IMR-90 (cell line): ENCODE data around the gene NADSYN1. TPM values are rescaled to one million over a fixed set of nuclear protein-coding genes. Genes with fewer than 3 reads are reported as not detected.

Source experiments
- ATAC-seq: fragments of 200-7000 bp; cut with Tn5 transposase; 2 replicates; pipeline ENCODE4 v1.9.1; 2020; ENCODE audit warnings: low read depth, mild to moderate bottlenecking, moderate library complexity
- BruUV-seq: library from RNA; stranded (reverse); fragments of 400-500 nt; replicated peaks from 2 replicates; lab custom pipeline; 2021; lab: Mats Ljungman, UMichigan
- CTCF ChIA-PET: fragments of 300-600 bp; formaldehyde crosslinking; extraction: SDS; loops from one replicate; lab custom pipeline; 2021; ENCODE audit warnings: antibody characterized with exemption; lab: Yijun Ruan, JAX
- POLR2A ChIA-PET: fragments of 300-600 bp; sonication (Branson Sonifier 250); formaldehyde crosslinking; loops from one replicate; lab custom pipeline; 2022; ENCODE audit warnings: antibody characterized with exemption; ENCODE audit not compliant: unreplicated experiment; lab: Charles Lee
- DNase-seq: peaks from one replicate; pipeline ENCODE4 v3.0.0; 2013
- H2AFZ ChIP-seq: replicated peaks from 2 replicates; pipeline ENCODE3; 2013; ENCODE audit warnings: low read length, mild to moderate bottlenecking; ENCODE audit not compliant: poor library complexity
- H2AK5ac ChIP-seq: 2 replicates; pipeline ENCODE4 v1.6.1; 2013; ENCODE audit warnings: low read depth, low read length, inconsistent platforms
- H2AK9ac ChIP-seq: replicated peaks from 2 replicates; pipeline ENCODE3; 2013; ENCODE audit warnings: mild to moderate bottlenecking, low read depth, low read length, moderate library complexity; ENCODE audit not compliant: poor library complexity
- H2BK120ac ChIP-seq: 2 replicates; pipeline ENCODE4 v1.6.1; 2013; ENCODE audit warnings: low read depth, low read length, inconsistent platforms
- H2BK15ac ChIP-seq: 3 replicates; pipeline ENCODE4 v1.6.1; 2013; ENCODE audit warnings: low read depth, low read length, inconsistent platforms
- H2BK20ac ChIP-seq: 2 replicates; pipeline ENCODE4 v1.6.1; 2013; ENCODE audit warnings: low read depth, mild to moderate bottlenecking, inconsistent platforms, low read length, moderate library complexity
- H2BK5ac ChIP-seq: 2 replicates; pipeline ENCODE4 v1.6.1; 2013; ENCODE audit warnings: mild to moderate bottlenecking, low read depth, low read length, inconsistent platforms; ENCODE audit not compliant: poor library complexity, severe bottlenecking
- H3K14ac ChIP-seq: replicated peaks from 2 replicates; pipeline ENCODE4 v1.6.1; 2013; ENCODE audit warnings: low read depth, low read length, inconsistent platforms
- H3K18ac ChIP-seq: 2 replicates; pipeline ENCODE4 v1.6.1; 2013; ENCODE audit warnings: low read depth, low read length, control low read depth
- H3K23ac ChIP-seq: 2 replicates; pipeline ENCODE4 v1.6.1; 2013; ENCODE audit warnings: low read depth, low read length, inconsistent platforms
- H3K27ac ChIP-seq: 2 replicates; pipeline ENCODE4 v1.5.1; 2013; ENCODE audit warnings: mild to moderate bottlenecking, control low read depth, low read length; ENCODE audit not compliant: insufficient read depth
- H3K27me3 ChIP-seq: 2 replicates; pipeline ENCODE4 v1.6.1; 2013; ENCODE audit warnings: low read length; ENCODE audit not compliant: control insufficient read depth, insufficient read depth
- H3K36me3 ChIP-seq: 2 replicates; pipeline ENCODE4 v1.6.1; 2013; ENCODE audit warnings: low read length, mixed read lengths; ENCODE audit not compliant: control insufficient read depth, insufficient read depth
- H3K4ac ChIP-seq: 2 replicates; pipeline ENCODE4 v1.6.1; 2013; ENCODE audit warnings: low read depth, low read length, inconsistent platforms
- H3K4me1 ChIP-seq: 2 replicates; pipeline ENCODE4 v1.6.1; 2013; ENCODE audit warnings: low read length, mixed read lengths; ENCODE audit not compliant: control insufficient read depth, insufficient read depth
- H3K4me2 ChIP-seq: 2 replicates; pipeline ENCODE4 v1.6.1; 2013; ENCODE audit warnings: low read depth, mild to moderate bottlenecking, control low read depth, low read length, moderate library complexity
- H3K4me3 ChIP-seq: 2 replicates; pipeline ENCODE4 v1.5.1; 2013; ENCODE audit warnings: low read depth, mild to moderate bottlenecking, control low read depth, low read length, moderate library complexity; ENCODE audit not compliant: insufficient read depth
- H3K56ac ChIP-seq: 2 replicates; pipeline ENCODE4 v1.6.1; 2013; ENCODE audit warnings: low read length, inconsistent platforms; ENCODE audit not compliant: insufficient read depth; ENCODE audit errors: extremely low read depth
- H3K79me1 ChIP-seq, 2 experiments: 2 replicates each; pipeline ENCODE4 v1.6.1; 2013; ENCODE audit warnings: low read length in 2 of 2, inconsistent platforms in 1 of 2, low read depth in 1 of 2
- H3K9ac ChIP-seq: 2 replicates; pipeline ENCODE4 v1.6.1; 2013; ENCODE audit warnings: low read depth, low read length, control low read depth
- H3K9me1 ChIP-seq: 2 replicates; pipeline ENCODE4 v1.6.1; 2013; ENCODE audit warnings: low read length, inconsistent platforms; ENCODE audit not compliant: insufficient read depth
- H3K9me3 ChIP-seq: 2 replicates; pipeline ENCODE4 v1.6.1; 2013; ENCODE audit warnings: low read length; ENCODE audit not compliant: control insufficient read depth, insufficient read depth
- H4K20me1 ChIP-seq: 2 replicates; pipeline ENCODE4 v1.6.1; 2013; ENCODE audit warnings: low read length, inconsistent platforms; ENCODE audit not compliant: insufficient read depth
- H4K5ac ChIP-seq: 2 replicates; pipeline ENCODE4 v1.6.1; 2013; ENCODE audit warnings: mild to moderate bottlenecking, low read depth, low read length, control low read depth
- H4K8ac ChIP-seq, 2 experiments: 2 replicates each; pipeline ENCODE4 v1.6.1; 2013; ENCODE audit warnings: low read depth in 2 of 2, low read length in 2 of 2, control low read depth in 1 of 2, inconsistent platforms in 1 of 2
- H4K91ac ChIP-seq: 2 replicates; pipeline ENCODE4 v1.6.1; 2013; ENCODE audit warnings: low read depth, low read length, inconsistent platforms; ENCODE audit not compliant: insufficient read depth
- CHD1 ChIP-seq: IDR thresholded peaks from 2 replicates; pipeline ENCODE4 v1.6.1; 2012; ENCODE audit warnings: low read depth, low read length, improper control_type of control experiment
- FOS ChIP-seq: fragments of 150-350 bp; IDR thresholded peaks from 2 replicates; pipeline ENCODE4 v1.6.1; 2016; ENCODE audit warnings: low read depth, low read length
- MAFK ChIP-seq: IDR thresholded peaks from 2 replicates; pipeline ENCODE4 v1.6.1; 2012; ENCODE audit warnings: low read depth, low read length, improper control_type of control experiment
- MXI1 ChIP-seq: IDR thresholded peaks from 2 replicates; pipeline ENCODE4 v1.6.1; 2012; ENCODE audit warnings: low read depth, mild to moderate bottlenecking, low read length, moderate library complexity, borderline replicate concordance
- RAD21 ChIP-seq: IDR thresholded peaks from 2 replicates; pipeline ENCODE4 v1.6.1; 2012; ENCODE audit warnings: low read length, improper control_type of control experiment
- RCOR1 ChIP-seq: IDR thresholded peaks from 2 replicates; pipeline ENCODE4 v1.6.1; 2012; ENCODE audit warnings: mild to moderate bottlenecking, low read length, improper control_type of control experiment; ENCODE audit not compliant: insufficient replicate concordance
- RFX5 ChIP-seq: IDR thresholded peaks from 2 replicates; pipeline ENCODE4 v1.8.0; 2012; ENCODE audit warnings: low read depth, mild to moderate bottlenecking, low read length, moderate library complexity
- WGBS, 2 experiments: methylation state at CpG; one replicate each; pipeline versions ENCODE4 v1.1.5 to v1.1.7; 2013; ENCODE audit warnings: missing lambda C conversion rate in 2 of 2; ENCODE audit not compliant: insufficient read length in 1 of 2; ENCODE audit errors: extremely low coverage in 2 of 2; 5-methylcytosine and 5-hydroxymethylcytosine counted together
- dilution Hi-C: fragments of 300-500 bp; cut with HindIII; formaldehyde crosslinking; loops from one replicate; pipeline ENCODE4 v1.14.3; 2018; ENCODE audit warnings: low sequenced_read_pairs; ENCODE audit not compliant: unreplicated experiment
- in situ Hi-C: fragments of 300-500 bp; cut with MboI; formaldehyde crosslinking; loops from 3 replicates; pipeline ENCODE4 v1.14.3; 2019; ENCODE audit warnings: low sequenced_read_pairs, inconsistent platforms, mixed read lengths
- intact Hi-C: fragments of 100-400 bp; cut with micrococcal nuclease; formaldehyde crosslinking; loops from 2 replicates; pipeline ENCODE4 v1.10.0; 2022
- polyA plus RNA-seq, 3 experiments: library from polyadenylated mRNA; depleted of rRNA; stranded (reverse); fragments of >200 nt; gene quantifications; 2 replicates each; pipeline ENCODE4 v1.2.3, GENCODE V29; 2012; ENCODE audit warnings: low replicate concordance in 1 of 3
- total RNA-seq: library from RNA; depleted of rRNA; stranded (reverse); fragments of >200 nt; gene quantifications from 2 replicates; pipeline ENCODE4 v1.2.3, GENCODE V29; 2012
- TF ChIP-seq, protein P1 (sequence below): conservative IDR thresholded peaks from 2 replicates; pipeline ENCODE4 v1.5.1; 2012; ENCODE audit warnings: mild to moderate bottlenecking, low read depth, low read length, improper control_type of control experiment

Gene NADSYN1
- total and polyA plus RNA-seq, 2 of the 4 experiments (the other 2 are of a cell fraction) = 69.5 to 70.4 TPM

DNA sequence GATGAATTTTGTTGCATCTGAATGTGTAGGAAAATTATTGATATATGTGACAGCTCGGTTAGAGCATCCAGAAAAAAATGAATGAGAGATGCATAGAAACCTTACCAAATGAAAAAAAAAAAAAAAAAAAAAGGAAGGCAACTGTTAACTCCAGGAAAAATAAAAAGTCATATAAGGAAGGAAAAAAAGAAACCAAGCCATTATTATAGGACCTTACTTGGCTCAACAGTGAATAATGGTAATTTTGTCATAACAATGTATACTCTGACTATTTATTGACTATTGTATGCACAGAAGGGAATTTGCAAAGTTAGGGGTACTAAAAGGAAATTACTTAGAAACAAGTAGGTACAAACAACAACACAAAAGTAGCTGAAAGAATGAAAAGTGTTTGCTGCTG is 6.9 kb upstream of the NADSYN1 start:
- POLR2A ChIA-PET = no interaction called here
- no CpG with 5 or more reads among the region's 1 CpG for WGBS, 2 experiments
- Histone ChIP-seq H2AFZ (no peak overlapping the region), H4K5ac (no peak overlapping the region), H2BK120ac (no peak overlapping the region), H3K9ac (no peak overlapping the region), H4K8ac (no peak overlapping the region), H3K9me3 (no peaks in the 10 kb centered on the region), H2BK20ac (no peak overlapping the region), H3K9me1 (0 out of 2 replicates have a peak, but pooled peaks cover under 1% of the 10 kb centered on the region), H3K56ac (no peak overlapping the region), H3K23ac (no peak overlapping the region), H4K91ac (no peak overlapping the region), H2AK5ac (no peak overlapping the region), H2AK9ac (no peak overlapping the region), H3K4ac (no peak overlapping the region), H4K20me1 (no peaks in the 10 kb centered on the region), H2BK5ac (no peak overlapping the region), H3K14ac (no peak overlapping the region), H3K27ac (no peak overlapping the region), H3K4me1 (peaks cover 5% of the 10 kb centered on the region), H3K4me2 (no peak overlapping the region), H2BK15ac (no peak overlapping the region), H3K36me3 (peaks cover 10% of the 10 kb centered on the region; the same call in 1 of the 2 replicates), H3K27me3 (no peaks in the 10 kb centered on the region), H3K79me1 (peaks cover 5 to 11% of the 10 kb centered on the region in 2 experiments; a peak in 3 of 4 replicates), H3K4me3 (no peak overlapping the region), H3K18ac (no peak overlapping the region)
- DNase-seq (no peak), ATAC-seq (no peak)
- no peak for TF ChIP-seq RFX5
- no peak for TF ChIP-seq CHD1
- TF ChIP-seq RCOR1 = no peak
- no peak for TF ChIP-seq RAD21
- TF ChIP-seq FOS = no peak
- no peak for TF ChIP-seq MAFK
- TF ChIP-seq MXI1 = no peak
- TF ChIP-seq, protein P1, sequence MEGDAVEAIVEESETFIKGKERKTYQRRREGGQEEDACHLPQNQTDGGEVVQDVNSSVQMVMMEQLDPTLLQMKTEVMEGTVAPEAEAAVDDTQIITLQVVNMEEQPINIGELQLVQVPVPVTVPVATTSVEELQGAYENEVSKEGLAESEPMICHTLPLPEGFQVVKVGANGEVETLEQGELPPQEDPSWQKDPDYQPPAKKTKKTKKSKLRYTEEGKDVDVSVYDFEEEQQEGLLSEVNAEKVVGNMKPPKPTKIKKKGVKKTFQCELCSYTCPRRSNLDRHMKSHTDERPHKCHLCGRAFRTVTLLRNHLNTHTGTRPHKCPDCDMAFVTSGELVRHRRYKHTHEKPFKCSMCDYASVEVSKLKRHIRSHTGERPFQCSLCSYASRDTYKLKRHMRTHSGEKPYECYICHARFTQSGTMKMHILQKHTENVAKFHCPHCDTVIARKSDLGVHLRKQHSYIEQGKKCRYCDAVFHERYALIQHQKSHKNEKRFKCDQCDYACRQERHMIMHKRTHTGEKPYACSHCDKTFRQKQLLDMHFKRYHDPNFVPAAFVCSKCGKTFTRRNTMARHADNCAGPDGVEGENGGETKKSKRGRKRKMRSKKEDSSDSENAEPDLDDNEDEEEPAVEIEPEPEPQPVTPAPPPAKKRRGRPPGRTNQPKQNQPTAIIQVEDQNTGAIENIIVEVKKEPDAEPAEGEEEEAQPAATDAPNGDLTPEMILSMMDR = no peak
- CTCF ChIA-PET = no interaction called here
- no TSS peak for BruUV-seq
- dilution Hi-C loops (no loop called here), intact Hi-C loops (no loop called here), in situ Hi-C loops (no loop called here)
